Endothelial cell (in vitro differentiated cells): ENCODE data around the gene ACP1. TPM values are rescaled to one million over a fixed set of nuclear protein-coding genes. Genes with fewer than 3 reads are reported as not detected.
A peak's percentile ranks its signal among the peaks of the same experiment; 100 is the strongest.

ENCODE experiments used
- DNase-seq: peaks from one replicate; pipeline ENCODE4 v3.0.0; 2021; ENCODE audit warnings: low spot score
- H3K27ac Mint-ChIP-seq: one replicate; pipeline ENCODE4 v1.8.0; 2021; ENCODE audit warnings: mixed read lengths, inconsistent platforms; ENCODE audit not compliant: unreplicated experiment
- H3K27me3 Mint-ChIP-seq: one replicate; pipeline ENCODE4 v1.8.0; 2021; ENCODE audit warnings: mild to moderate bottlenecking, moderate library complexity, mixed read lengths, inconsistent platforms; ENCODE audit not compliant: unreplicated experiment
- H3K36me3 Mint-ChIP-seq: one replicate; pipeline ENCODE4 v1.8.0; 2021; ENCODE audit warnings: mild to moderate bottlenecking, low read depth, mixed read lengths, inconsistent platforms; ENCODE audit not compliant: unreplicated experiment
- H3K4me1 Mint-ChIP-seq: one replicate; pipeline ENCODE4 v1.8.0; 2021; ENCODE audit warnings: mild to moderate bottlenecking, mixed read lengths, inconsistent platforms; ENCODE audit not compliant: unreplicated experiment
- H3K4me3 Mint-ChIP-seq: one replicate; pipeline ENCODE4 v1.8.0; 2021; ENCODE audit warnings: mild to moderate bottlenecking, mixed read lengths, inconsistent platforms; ENCODE audit not compliant: unreplicated experiment
- H3K9me3 Mint-ChIP-seq: one replicate; pipeline ENCODE4 v1.8.0; 2021; ENCODE audit warnings: mixed read lengths, inconsistent platforms; ENCODE audit not compliant: unreplicated experiment
- total RNA-seq: library from RNA; stranded (reverse); fragmentation: NEBNext Ultra II Directional; extraction: Animal tissue kit (Norgen Biotek cat#: 25700); gene quantifications from one replicate; pipeline ENCODE4 v1.2.1, GENCODE V29; 2021; ENCODE audit not compliant: unreplicated experiment
- TF ChIP-seq, protein P1 (sequence below): fragments of 200-600 bp; sonication (generic); IDR thresholded peaks from one replicate; pipeline ENCODE4 v1.5.0; 2021; ENCODE audit warnings: antibody characterized with exemption; ENCODE audit not compliant: unreplicated experiment

ACP1 gene
- total RNA-seq, 1 donor from 2014 or later: 104 TPM

DNA sequence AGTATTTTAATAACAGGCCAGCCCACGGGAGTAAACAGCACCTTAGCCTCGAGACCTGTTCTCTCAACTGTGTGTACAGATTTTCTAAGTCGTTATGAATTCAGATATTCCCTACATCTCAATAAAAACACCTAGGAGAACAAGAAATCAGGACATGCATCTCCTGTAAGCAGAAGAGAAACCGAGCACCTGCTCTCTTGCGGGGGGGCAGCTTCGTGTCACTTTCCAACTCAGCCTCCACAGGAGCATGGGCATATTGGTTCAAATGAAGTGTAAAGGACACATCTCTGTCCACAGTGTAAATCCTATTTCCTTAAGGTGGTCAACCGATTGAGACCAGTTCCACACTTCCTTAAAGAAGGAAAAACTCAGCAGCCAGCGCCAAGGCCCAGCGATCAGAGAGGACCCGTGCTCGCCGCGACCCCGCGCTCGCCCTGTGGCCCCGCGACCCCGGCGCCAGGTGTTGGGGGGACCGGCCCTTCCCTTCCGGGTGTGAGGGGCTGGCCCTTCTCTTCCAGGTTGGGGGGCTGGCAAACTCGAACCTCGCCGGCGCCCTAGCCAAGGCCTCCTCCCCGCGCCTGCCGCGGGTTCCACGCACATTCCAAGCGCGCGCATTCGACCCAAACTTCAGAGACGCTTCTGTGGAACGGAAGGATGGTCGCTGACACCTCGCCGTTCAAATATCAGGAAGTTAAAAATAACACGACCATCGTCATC is 1.6 kb upstream of the ACP1 start:
- H3K27ac Mint-ChIP-seq: peak overlapping the region; percentile 90
- H3K4me3 Mint-ChIP-seq: peak overlapping the region; percentile 87
- no peak for DNase-seq
- no peaks in the 10 kb centered on the region for H3K9me3 Mint-ChIP-seq
- TF ChIP-seq, protein P1, sequence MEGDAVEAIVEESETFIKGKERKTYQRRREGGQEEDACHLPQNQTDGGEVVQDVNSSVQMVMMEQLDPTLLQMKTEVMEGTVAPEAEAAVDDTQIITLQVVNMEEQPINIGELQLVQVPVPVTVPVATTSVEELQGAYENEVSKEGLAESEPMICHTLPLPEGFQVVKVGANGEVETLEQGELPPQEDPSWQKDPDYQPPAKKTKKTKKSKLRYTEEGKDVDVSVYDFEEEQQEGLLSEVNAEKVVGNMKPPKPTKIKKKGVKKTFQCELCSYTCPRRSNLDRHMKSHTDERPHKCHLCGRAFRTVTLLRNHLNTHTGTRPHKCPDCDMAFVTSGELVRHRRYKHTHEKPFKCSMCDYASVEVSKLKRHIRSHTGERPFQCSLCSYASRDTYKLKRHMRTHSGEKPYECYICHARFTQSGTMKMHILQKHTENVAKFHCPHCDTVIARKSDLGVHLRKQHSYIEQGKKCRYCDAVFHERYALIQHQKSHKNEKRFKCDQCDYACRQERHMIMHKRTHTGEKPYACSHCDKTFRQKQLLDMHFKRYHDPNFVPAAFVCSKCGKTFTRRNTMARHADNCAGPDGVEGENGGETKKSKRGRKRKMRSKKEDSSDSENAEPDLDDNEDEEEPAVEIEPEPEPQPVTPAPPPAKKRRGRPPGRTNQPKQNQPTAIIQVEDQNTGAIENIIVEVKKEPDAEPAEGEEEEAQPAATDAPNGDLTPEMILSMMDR: no peak
- peaks cover 21% of the 10 kb centered on the region for H3K4me1 Mint-ChIP-seq
- H3K36me3 Mint-ChIP-seq: no peaks in the 10 kb centered on the region
- peaks cover 9% of the 10 kb centered on the region for H3K27me3 Mint-ChIP-seq

DNA sequence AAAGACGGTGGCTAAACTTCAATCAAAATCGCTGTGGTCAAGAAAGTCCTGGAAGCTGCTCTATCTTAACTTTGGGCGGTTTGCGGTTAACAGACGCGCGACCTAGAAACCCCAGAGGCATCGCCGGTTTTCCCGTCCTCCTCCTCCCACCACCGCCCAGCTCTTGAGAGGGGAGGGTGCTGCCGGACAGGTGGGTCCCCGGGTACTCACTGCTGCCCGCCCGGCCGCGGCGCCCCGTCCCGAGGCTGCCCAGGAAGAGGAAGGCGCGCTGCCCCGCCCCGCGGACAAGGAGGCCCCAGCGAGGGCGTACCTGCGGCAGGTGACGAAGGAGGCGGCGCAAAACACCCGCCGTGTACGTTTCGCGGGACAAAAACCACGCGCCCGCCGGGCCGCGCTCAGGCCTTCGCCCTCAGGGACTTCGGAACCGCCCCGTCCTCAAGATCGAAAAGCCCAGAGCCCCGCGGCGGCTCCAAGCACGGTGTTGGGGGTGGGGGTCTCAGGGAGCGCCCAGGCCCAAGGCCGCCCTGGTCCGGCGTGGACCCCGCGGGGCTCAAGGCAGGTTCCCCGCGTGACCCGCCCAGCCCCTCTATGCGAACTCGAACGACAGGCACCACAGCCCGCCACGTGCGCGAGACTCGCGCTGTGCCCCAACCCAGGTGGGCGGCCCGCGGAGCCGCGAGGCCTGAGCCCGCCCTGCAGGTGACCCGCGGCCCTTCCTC is 814 bp upstream of the ACP1 start, which contains the start of gene SH3YL1:
SH3YL1 (minus strand) TSS at position 259 of the 719 bp plus-strand sequence; CDS start at position 211, 48 bp downstream.
- Mint-ChIP-seq H3K4me3 (peak within 1 kb of the TSS; percentile 96), H3K4me1 (peaks cover 26% of the 10 kb centered on the region)
- DNase-seq: peak; percentile 26

DNA sequence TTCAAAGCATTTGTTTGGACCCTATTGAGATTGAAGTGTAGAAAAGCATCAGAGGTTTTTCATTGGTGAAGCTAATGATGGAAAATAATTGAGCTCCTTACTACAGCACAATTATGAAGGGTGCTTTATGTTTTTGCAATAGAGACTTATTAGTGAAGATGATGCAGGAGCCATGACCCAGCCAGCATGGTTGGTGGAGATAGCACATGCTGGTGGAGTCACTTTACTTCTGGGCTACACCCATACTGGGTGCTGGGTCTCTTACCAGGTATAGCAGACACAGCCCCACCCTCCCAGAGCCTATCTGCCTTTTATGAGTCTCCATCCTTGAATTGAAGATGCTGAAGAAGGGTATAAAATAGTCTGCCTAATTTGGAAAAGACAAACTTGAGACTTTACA is 3.6 kb downstream of the ACP1 start:
- Mint-ChIP-seq H3K4me3 (no peak overlapping the region), H3K27me3 (peaks cover 7% of the 10 kb centered on the region), H3K4me1 (peaks cover 24% of the 10 kb centered on the region), H3K36me3 (no peaks in the 10 kb centered on the region), H3K9me3 (no peaks in the 10 kb centered on the region), H3K27ac (no peak overlapping the region)
- TF ChIP-seq, protein P1: no peak
- no peak for DNase-seq

More for the DNA sequence above, 814 bp upstream of the ACP1 start, which contains the start of gene SH3YL1:
- Mint-ChIP-seq H3K27me3 (peaks cover 9% of the 10 kb centered on the region), H3K9me3 (no peaks in the 10 kb centered on the region), H3K36me3 (no peaks in the 10 kb centered on the region), H3K27ac (peak within 1 kb of the TSS; percentile 95)
- TF ChIP-seq, protein P1: no peak

DNA sequence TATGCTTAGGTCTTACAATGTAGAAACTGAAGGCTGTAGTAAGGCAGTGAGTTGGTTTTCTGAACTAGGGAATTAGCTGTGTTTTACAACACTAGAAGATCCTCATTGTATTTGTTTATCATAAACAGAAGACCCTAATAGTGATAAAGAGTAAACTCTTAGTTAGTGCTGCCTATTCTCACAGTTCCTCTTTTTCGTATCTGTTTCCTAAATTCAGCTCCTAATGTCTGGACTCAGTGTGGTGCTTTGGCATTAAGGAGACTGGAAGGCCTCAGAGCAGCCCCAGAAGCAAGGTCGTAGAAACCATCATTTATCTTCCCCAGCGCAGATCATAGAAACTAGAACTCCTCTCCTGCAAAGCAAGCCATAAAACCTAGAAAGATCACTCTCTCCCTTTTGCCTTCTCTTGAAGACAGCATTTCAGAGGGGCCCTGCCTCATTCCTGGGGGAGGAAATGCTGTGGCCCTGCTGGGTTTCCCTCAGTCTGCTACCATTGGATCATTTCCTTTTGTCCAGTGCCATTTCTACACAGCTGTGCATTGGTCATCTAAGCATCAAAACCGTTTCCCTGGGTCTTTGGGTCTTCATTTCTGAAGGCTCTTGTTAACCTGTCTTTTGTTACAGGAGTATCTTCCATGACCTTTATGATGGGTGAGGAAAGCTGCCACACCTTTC is 4.7 kb downstream of the ACP1 start:
- Mint-ChIP-seq H3K36me3 (no peaks in the 10 kb centered on the region), H3K27me3 (peaks cover 7% of the 10 kb centered on the region), H3K27ac (no peak overlapping the region), H3K4me1 (peaks cover 24% of the 10 kb centered on the region), H3K9me3 (no peaks in the 10 kb centered on the region), H3K4me3 (no peak overlapping the region)
- TF ChIP-seq, protein P1: no peak
- DNase-seq: no peak
